HepG2 (cell line): ENCODE results near the gene DPYSL3. TPM values are rescaled to one million over a fixed set of nuclear protein-coding genes. Genes with fewer than 3 reads are reported as not detected.

Experiments
- GPN1 ChIP-seq: sonication (generic); formaldehyde crosslinking; IDR thresholded peaks from 2 replicates; pipeline ENCODE4 v1.5.1; 2020; ENCODE audit warnings: missing genetic modification reagents, borderline replicate concordance
- HOXA5 ChIP-seq: sonication (generic); formaldehyde crosslinking; IDR thresholded peaks from 2 replicates; pipeline ENCODE4 v1.4.0; 2020; ENCODE audit warnings: missing genetic modification reagents
- KDM2A ChIP-seq: sonication (generic); formaldehyde crosslinking; IDR thresholded peaks from 2 replicates; pipeline ENCODE4 v1.4.0; 2020; ENCODE audit warnings: low read depth, missing genetic modification reagents, borderline replicate concordance
- RXRB ChIP-seq: IDR thresholded peaks from 2 replicates; pipeline ENCODE4 v1.6.1; 2016; ENCODE audit warnings: borderline replicate concordance, missing genetic modification reagents, missing compliant biosample characterization
- ZNF839 ChIP-seq: sonication (generic); formaldehyde crosslinking; IDR thresholded peaks from 2 replicates; pipeline ENCODE4 v1.4.0; 2020; ENCODE audit warnings: missing genetic modification reagents, mild to moderate bottlenecking, borderline replicate concordance
- polyA plus RNA-seq, 8 experiments: library from polyadenylated mRNA; depleted of rRNA in 3 of 8; stranded (reverse) in 7 of 8; unstranded in 1 of 8; fragments of >200 nt; fragmentation: Illumina TruSeq in 4 of 8; extraction: Trizol in 4 of 8; gene quantifications; 2 replicates each; pipeline versions ENCODE4 v1.2.1 to v1.2.3, GENCODE V29; 2011 to 2016; ENCODE audit warnings: low read depth in 4 of 8, missing spikeins in 1 of 8, mixed read lengths in 1 of 8; ENCODE audit not compliant: insufficient read depth in 1 of 8
- total RNA-seq, 5 experiments: library from RNA; depleted of rRNA; stranded (reverse); fragments of >200 nt; fragmentation: Illumina TruSeq; extraction: Trizol; gene quantifications; 2 replicates each; pipeline ENCODE4 v1.2.3, GENCODE V29; 2016; ENCODE audit warnings: low read depth in 1 of 5
- TF ChIP-seq, protein P1 (sequence below): sonication (generic); formaldehyde crosslinking; IDR thresholded peaks from 2 replicates; pipeline ENCODE4 v1.9.0; 2021; ENCODE audit warnings: mild to moderate bottlenecking, missing genetic modification reagents
- TF ChIP-seq, protein P2 (sequence below): sonication (generic); formaldehyde crosslinking; IDR thresholded peaks from 2 replicates; pipeline ENCODE4 v1.5.0; 2020; ENCODE audit warnings: mild to moderate bottlenecking, missing genetic modification reagents
- TF ChIP-seq, protein P3 (sequence below): sonication (generic); formaldehyde crosslinking; IDR thresholded peaks from 2 replicates; pipeline ENCODE4 v1.5.0; 2020; ENCODE audit warnings: missing genetic modification reagents

Gene DPYSL3
- total and polyA plus RNA-seq, 2 of the 13 experiments (the other 11 are each of a cell fraction or from before 2014, with no cell fraction given), result 0.08 to 0.15 TPM

DNA sequence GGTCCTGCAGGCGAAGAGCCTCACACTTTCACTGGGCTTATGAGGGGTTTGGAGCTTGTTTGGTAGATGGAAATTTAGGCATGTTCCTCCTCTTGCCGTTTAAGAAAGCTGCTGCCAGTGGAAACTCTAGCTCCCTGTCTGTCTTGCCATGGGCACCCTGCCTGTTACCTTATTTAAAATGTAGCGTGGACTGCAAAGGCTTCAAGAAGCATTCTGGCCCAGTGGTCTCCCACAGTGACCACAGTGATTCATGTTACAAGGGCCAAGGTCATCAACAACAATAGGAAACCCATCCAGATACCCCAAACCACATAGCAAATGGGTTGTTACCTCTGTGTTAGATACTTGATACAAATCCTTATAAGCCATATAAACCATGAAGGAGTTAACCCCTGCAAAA is 96.6 kb downstream of the DPYSL3 start (continued):
- TF ChIP-seq, protein P1, sequence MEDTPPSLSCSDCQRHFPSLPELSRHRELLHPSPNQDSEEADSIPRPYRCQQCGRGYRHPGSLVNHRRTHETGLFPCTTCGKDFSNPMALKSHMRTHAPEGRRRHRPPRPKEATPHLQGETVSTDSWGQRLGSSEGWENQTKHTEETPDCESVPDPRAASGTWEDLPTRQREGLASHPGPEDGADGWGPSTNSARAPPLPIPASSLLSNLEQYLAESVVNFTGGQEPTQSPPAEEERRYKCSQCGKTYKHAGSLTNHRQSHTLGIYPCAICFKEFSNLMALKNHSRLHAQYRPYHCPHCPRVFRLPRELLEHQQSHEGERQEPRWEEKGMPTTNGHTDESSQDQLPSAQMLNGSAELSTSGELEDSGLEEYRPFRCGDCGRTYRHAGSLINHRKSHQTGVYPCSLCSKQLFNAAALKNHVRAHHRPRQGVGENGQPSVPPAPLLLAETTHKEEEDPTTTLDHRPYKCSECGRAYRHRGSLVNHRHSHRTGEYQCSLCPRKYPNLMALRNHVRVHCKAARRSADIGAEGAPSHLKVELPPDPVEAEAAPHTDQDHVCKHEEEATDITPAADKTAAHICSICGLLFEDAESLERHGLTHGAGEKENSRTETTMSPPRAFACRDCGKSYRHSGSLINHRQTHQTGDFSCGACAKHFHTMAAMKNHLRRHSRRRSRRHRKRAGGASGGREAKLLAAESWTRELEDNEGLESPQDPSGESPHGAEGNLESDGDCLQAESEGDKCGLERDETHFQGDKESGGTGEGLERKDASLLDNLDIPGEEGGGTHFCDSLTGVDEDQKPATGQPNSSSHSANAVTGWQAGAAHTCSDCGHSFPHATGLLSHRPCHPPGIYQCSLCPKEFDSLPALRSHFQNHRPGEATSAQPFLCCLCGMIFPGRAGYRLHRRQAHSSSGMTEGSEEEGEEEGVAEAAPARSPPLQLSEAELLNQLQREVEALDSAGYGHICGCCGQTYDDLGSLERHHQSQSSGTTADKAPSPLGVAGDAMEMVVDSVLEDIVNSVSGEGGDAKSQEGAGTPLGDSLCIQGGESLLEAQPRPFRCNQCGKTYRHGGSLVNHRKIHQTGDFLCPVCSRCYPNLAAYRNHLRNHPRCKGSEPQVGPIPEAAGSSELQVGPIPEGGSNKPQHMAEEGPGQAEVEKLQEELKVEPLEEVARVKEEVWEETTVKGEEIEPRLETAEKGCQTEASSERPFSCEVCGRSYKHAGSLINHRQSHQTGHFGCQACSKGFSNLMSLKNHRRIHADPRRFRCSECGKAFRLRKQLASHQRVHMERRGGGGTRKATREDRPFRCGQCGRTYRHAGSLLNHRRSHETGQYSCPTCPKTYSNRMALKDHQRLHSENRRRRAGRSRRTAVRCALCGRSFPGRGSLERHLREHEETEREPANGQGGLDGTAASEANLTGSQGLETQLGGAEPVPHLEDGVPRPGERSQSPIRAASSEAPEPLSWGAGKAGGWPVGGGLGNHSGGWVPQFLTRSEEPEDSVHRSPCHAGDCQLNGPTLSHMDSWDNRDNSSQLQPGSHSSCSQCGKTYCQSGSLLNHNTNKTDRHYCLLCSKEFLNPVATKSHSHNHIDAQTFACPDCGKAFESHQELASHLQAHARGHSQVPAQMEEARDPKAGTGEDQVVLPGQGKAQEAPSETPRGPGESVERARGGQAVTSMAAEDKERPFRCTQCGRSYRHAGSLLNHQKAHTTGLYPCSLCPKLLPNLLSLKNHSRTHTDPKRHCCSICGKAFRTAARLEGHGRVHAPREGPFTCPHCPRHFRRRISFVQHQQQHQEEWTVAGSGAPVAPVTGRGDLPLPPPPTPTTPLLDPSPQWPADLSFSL (CRISPR knock-in tag), result no peak
- TF ChIP-seq, protein P2, sequence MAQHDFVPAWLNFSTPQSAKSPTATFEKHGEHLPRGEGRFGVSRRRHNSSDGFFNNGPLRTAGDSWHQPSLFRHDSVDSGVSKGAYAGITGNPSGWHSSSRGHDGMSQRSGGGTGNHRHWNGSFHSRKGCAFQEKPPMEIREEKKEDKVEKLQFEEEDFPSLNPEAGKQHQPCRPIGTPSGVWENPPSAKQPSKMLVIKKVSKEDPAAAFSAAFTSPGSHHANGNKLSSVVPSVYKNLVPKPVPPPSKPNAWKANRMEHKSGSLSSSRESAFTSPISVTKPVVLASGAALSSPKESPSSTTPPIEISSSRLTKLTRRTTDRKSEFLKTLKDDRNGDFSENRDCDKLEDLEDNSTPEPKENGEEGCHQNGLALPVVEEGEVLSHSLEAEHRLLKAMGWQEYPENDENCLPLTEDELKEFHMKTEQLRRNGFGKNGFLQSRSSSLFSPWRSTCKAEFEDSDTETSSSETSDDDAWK (CRISPR knock-in tag), result no peak
- TF ChIP-seq HOXA5 (CRISPR knock-in tag) (no peak), RXRB (CRISPR knock-in tag) (no peak), ZNF839 (CRISPR knock-in tag) (no peak), GPN1 (CRISPR knock-in tag) (no peak), KDM2A (CRISPR knock-in tag) (no peak)
- TF ChIP-seq, protein P3, sequence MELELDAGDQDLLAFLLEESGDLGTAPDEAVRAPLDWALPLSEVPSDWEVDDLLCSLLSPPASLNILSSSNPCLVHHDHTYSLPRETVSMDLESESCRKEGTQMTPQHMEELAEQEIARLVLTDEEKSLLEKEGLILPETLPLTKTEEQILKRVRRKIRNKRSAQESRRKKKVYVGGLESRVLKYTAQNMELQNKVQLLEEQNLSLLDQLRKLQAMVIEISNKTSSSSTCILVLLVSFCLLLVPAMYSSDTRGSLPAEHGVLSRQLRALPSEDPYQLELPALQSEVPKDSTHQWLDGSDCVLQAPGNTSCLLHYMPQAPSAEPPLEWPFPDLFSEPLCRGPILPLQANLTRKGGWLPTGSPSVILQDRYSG (CRISPR knock-in tag), result no peak
